Sigmoid colon (tissue), 4 donors: ENCODE data around the gene COX14.

Experiments
- EP300 ChIP-seq, 4 donors: sonication (generic); formaldehyde crosslinking; IDR thresholded peaks; one replicate each; pipeline ENCODE4 v1.6.1; 2017; ENCODE audit warnings: antibody characterized with exemption in 4 of 4
- TF ChIP-seq, protein P1 (sequence below), 4 experiments: fragments of 450-650 bp in 3 of 4; fragments of 200-600 bp in 1 of 4; IDR thresholded peaks; one replicate each; pipeline ENCODE4 v1.5.1; 2016 to 2019; ENCODE audit warnings: antibody characterized with exemption in 4 of 4, mild to moderate bottlenecking in 3 of 4, moderate library complexity in 2 of 4

DNA sequence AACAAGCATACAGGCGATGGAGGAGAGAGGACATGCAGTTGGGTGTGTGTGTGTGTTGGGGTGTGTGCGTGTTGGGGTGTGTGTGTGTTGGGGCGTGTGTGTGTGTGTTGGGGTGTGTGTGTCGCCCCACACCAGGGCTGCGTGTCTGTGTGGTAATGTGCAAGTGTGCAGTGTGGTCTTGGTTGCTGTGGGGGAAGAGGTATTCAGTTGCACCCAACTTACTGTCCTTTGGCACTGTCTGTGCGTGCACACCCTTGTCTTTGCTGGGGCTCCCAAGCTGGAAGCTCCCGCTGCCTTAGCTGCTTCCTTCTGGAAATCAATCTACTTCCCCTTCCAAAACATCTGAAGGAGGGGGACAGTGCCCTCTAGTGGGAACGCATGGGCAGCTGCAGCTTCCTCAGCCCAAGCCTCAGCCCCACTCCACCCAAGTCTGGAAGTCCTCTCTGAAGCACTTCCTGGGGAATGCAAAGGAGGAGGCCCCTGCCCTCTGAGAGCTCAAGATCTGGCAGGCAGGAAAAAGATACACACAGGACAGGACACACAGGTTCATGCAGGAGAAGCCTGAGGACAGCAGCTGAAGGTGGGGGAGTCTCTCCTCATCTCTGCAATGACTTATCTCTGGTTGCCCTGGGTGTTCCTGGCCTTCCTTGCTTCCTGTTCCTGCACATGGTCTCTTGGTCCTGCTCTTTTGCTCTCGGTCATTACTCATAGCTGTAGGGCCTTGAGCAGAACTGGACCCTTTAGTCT, 41.5 kb upstream of the COX14 start:
- TF ChIP-seq, protein P1, sequence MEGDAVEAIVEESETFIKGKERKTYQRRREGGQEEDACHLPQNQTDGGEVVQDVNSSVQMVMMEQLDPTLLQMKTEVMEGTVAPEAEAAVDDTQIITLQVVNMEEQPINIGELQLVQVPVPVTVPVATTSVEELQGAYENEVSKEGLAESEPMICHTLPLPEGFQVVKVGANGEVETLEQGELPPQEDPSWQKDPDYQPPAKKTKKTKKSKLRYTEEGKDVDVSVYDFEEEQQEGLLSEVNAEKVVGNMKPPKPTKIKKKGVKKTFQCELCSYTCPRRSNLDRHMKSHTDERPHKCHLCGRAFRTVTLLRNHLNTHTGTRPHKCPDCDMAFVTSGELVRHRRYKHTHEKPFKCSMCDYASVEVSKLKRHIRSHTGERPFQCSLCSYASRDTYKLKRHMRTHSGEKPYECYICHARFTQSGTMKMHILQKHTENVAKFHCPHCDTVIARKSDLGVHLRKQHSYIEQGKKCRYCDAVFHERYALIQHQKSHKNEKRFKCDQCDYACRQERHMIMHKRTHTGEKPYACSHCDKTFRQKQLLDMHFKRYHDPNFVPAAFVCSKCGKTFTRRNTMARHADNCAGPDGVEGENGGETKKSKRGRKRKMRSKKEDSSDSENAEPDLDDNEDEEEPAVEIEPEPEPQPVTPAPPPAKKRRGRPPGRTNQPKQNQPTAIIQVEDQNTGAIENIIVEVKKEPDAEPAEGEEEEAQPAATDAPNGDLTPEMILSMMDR (IDR thresholded peaks at IDR 0.05): peak; percentile 83 to 94 (median 90)
- no peak for TF ChIP-seq EP300 (IDR thresholded peaks at IDR 0.05)
